ENCODE results near the gene DYRK3.

Gene DYRK3

GRCh38 chr1:206655471-206655882, 20.1 kb downstream of the DYRK3 start:
- no peak overlapping the region for H3K9ac ChIP-seq
- no peaks in the 10 kb centered on the region for H4K20me1 ChIP-seq (ENCODE audit: insufficient read depth)
- H3K36me3 ChIP-seq (ENCODE audit: insufficient read depth), result no peaks in the 10 kb centered on the region
- H3K79me2 ChIP-seq (ENCODE audit: insufficient read depth, low read depth), result no peaks in the 10 kb centered on the region
- H3K4me1 ChIP-seq (ENCODE audit: low read depth, poor library complexity, severe bottlenecking), result peaks cover 22% of the 10 kb centered on the region
- no peak overlapping the region for H3K27ac ChIP-seq
- no peak overlapping the region for H3K4me2 ChIP-seq
- H2AFZ ChIP-seq (ENCODE audit: low read depth), result no peak overlapping the region
- no peak for TF ChIP-seq CTCF (conservative IDR thresholded peaks at IDR 0.05; ENCODE audit: low read depth, low read length)
- no peak overlapping the region for H3K4me3 ChIP-seq (IDR thresholded peaks at IDR 0.05; ENCODE audit: insufficient read depth, low read depth, low read length)
- H3K27me3 ChIP-seq (ENCODE audit: insufficient read depth, low read depth), result peaks cover 19% of the 10 kb centered on the region; the same call in 1 of the 2 replicates

- H3K4me3 ChIP-seq (IDR thresholded peaks at IDR 0.05; ENCODE audit: insufficient read depth, low read depth, low read length), result no peak overlapping the region
- TF ChIP-seq CTCF (conservative IDR thresholded peaks at IDR 0.05; ENCODE audit: low read depth, low read length), result no peak
- H2AFZ ChIP-seq (ENCODE audit: low read depth), result no peak overlapping the region
- H3K9ac ChIP-seq, result no peak overlapping the region
- H3K36me3 ChIP-seq (ENCODE audit: insufficient read depth), result no peaks in the 10 kb centered on the region
- H3K79me2 ChIP-seq (ENCODE audit: insufficient read depth, low read depth), result no peaks in the 10 kb centered on the region
- peaks cover 19% of the 10 kb centered on the region; the same call in 1 of the 2 replicates for H3K27me3 ChIP-seq (ENCODE audit: insufficient read depth, low read depth)
- no peaks in the 10 kb centered on the region for H4K20me1 ChIP-seq (ENCODE audit: insufficient read depth)
- H3K4me2 ChIP-seq, result no peak overlapping the region
- H3K4me1 ChIP-seq (ENCODE audit: low read depth, poor library complexity, severe bottlenecking), result peaks cover 18% of the 10 kb centered on the region
- H3K27ac ChIP-seq, result no peak overlapping the region
These were observed 21.6 kb downstream of the DYRK3 start for GRCh38 chr1:206656936-206657335.

- Histone ChIP-seq H3K4me1 (ENCODE audit: low read depth, poor library complexity, severe bottlenecking) (peaks cover 9% of the 10 kb centered on the region), H3K9ac (no peak overlapping the region), H3K4me3 (IDR thresholded peaks at IDR 0.05; ENCODE audit: insufficient read depth, low read depth, low read length) (no peak overlapping the region), H3K27ac (no peak overlapping the region), H2AFZ (ENCODE audit: low read depth) (no peak overlapping the region), H4K20me1 (ENCODE audit: insufficient read depth) (no peaks in the 10 kb centered on the region), H3K36me3 (ENCODE audit: insufficient read depth) (no peaks in the 10 kb centered on the region), H3K79me2 (ENCODE audit: insufficient read depth, low read depth) (no peaks in the 10 kb centered on the region), H3K4me2 (no peak overlapping the region), H3K27me3 (ENCODE audit: insufficient read depth, low read depth) (peaks cover 23% of the 10 kb centered on the region; the same call in 1 of the 2 replicates)
- no peak for TF ChIP-seq CTCF (conservative IDR thresholded peaks at IDR 0.05; ENCODE audit: low read depth, low read length)
These were observed 22.4 kb downstream of the DYRK3 start for GRCh38 chr1:206657751-206658150.

- Histone ChIP-seq H3K27me3 (ENCODE audit: insufficient read depth, low read depth) (peaks cover 28% of the 10 kb centered on the region), H3K4me2 (no peak overlapping the region), H3K4me1 (ENCODE audit: low read depth, poor library complexity, severe bottlenecking) (peaks cover 3% of the 10 kb centered on the region), H4K20me1 (ENCODE audit: insufficient read depth) (no peaks in the 10 kb centered on the region), H3K9ac (no peak overlapping the region), H3K27ac (no peak overlapping the region), H3K4me3 (IDR thresholded peaks at IDR 0.05; ENCODE audit: insufficient read depth, low read depth, low read length) (no peak overlapping the region), H2AFZ (ENCODE audit: low read depth) (no peak overlapping the region), H3K79me2 (ENCODE audit: insufficient read depth, low read depth) (no peaks in the 10 kb centered on the region), H3K36me3 (ENCODE audit: insufficient read depth) (no peaks in the 10 kb centered on the region)
- peak; percentile 95 for TF ChIP-seq CTCF (conservative IDR thresholded peaks at IDR 0.05; ENCODE audit: low read depth, low read length)
These were observed 23.1 kb downstream of the DYRK3 start for GRCh38 chr1:206658264-206658980.
